HepG2 (cell line): ENCODE data around the gene CCT4. TPM values are rescaled to one million over a fixed set of nuclear protein-coding genes. Genes with fewer than 3 reads are reported as not detected.

Source experiments
- ATAC-seq: fragments of 200-7000 bp; cut with Tn5 transposase; 3 replicates; pipeline ENCODE4 v1.9.1; 2020; ENCODE audit warnings: mild to moderate bottlenecking, moderate library complexity
- BruUV-seq: library from RNA; stranded (reverse); fragments of 400-500 nt; replicated peaks from 2 replicates; lab custom pipeline; 2021; lab: Mats Ljungman, UMichigan
- CTCF ChIA-PET: fragments of 300-600 bp; formaldehyde crosslinking; extraction: SDS; loops from one replicate; lab custom pipeline; 2021; ENCODE audit warnings: low total read pairs, inconsistent platforms, low intra/inter-chr PET ratio; lab: Yijun Ruan, JAX
- POLR2A ChIA-PET: fragments of 350-600 bp; sonication (Branson Sonifier 250); formaldehyde crosslinking; loops from one replicate; lab custom pipeline; 2020; ENCODE audit warnings: antibody characterized with exemption, inconsistent platforms; lab: Yijun Ruan, JAX
- DNase-seq: peaks from one replicate; pipeline ENCODE4 v3.0.0-alpha.2; 2015; ENCODE audit warnings: low spot score
- FAIRE-seq: peaks from 3 replicates; lab custom pipeline; 2011; peaks lifted over from hg19 to GRCh38; lab: Jason Lieb, UNC
- H2AFZ ChIP-seq: one replicate; pipeline ENCODE4 v1.6.1; 2011; ENCODE audit warnings: low read length, inconsistent platforms
- H3K27ac ChIP-seq: fragments of 300-600 bp; 3 replicates; pipeline ENCODE4 v1.8.0; 2011; ENCODE audit warnings: mixed run types, mild to moderate bottlenecking, mixed read lengths, low read length, inconsistent platforms; ENCODE audit not compliant: insufficient read depth; ENCODE audit errors: extremely low read length
- H3K27me3 ChIP-seq, 2 experiments: fragments of 200-600 bp in 1 of 2; 2 replicates in 1 of 2; 3 replicates in 1 of 2; pipeline versions ENCODE4 v1.6.0 to v1.8.0; 2011; ENCODE audit warnings: low read length in 2 of 2, mild to moderate bottlenecking in 2 of 2, moderate library complexity in 2 of 2, inconsistent platforms in 1 of 2; ENCODE audit not compliant: insufficient read depth in 2 of 2, control insufficient read depth in 1 of 2
- H3K36me3 ChIP-seq, 2 experiments: fragments of 200-600 bp in 1 of 2; replicated peaks in 1 of 2; 2 replicates in 1 of 2; 3 replicates in 1 of 2; pipeline versions ENCODE4 v1.5.1 to v1.8.0; 2011; ENCODE audit warnings: low read length in 2 of 2, inconsistent platforms in 1 of 2; ENCODE audit not compliant: insufficient read depth in 2 of 2, control insufficient read depth in 1 of 2
- H3K4me1 ChIP-seq: 2 replicates; pipeline ENCODE4 v1.5.1; 2012; ENCODE audit warnings: low read length, inconsistent platforms; ENCODE audit not compliant: insufficient read depth
- H3K4me2 ChIP-seq: 2 replicates; pipeline ENCODE4 v1.6.0; 2011; ENCODE audit warnings: low read depth, low read length, inconsistent platforms
- H3K4me3 ChIP-seq, 3 experiments: fragments of 200-600 bp in 1 of 3; sonication (generic), shearing (Covaris generic) in 1 of 3; replicated peaks in 1 of 3; 2 replicates each; pipeline ENCODE4 v1.5.1; 2011 to 2016; ENCODE audit warnings: low read length in 3 of 3, inconsistent platforms in 2 of 3, low read depth in 2 of 3, mild to moderate bottlenecking in 2 of 3, control low read depth in 1 of 3, mixed read lengths in 1 of 3; ENCODE audit not compliant: insufficient read depth in 1 of 3
- H3K79me2 ChIP-seq: one replicate; pipeline ENCODE4 v1.6.1; 2011; ENCODE audit warnings: low read length, inconsistent platforms; ENCODE audit not compliant: insufficient read depth
- H3K9ac ChIP-seq: 2 replicates; pipeline ENCODE4 v1.6.0; 2011; ENCODE audit warnings: mild to moderate bottlenecking, low read depth, low read length, inconsistent platforms; ENCODE audit not compliant: insufficient read depth
- H3K9me3 ChIP-seq: 2 replicates; pipeline ENCODE4 v1.5.1; 2012; ENCODE audit warnings: mild to moderate bottlenecking, low read length
- H4K20me1 ChIP-seq: 2 replicates; pipeline ENCODE4 v1.6.0; 2011; ENCODE audit warnings: inconsistent platforms, mild to moderate bottlenecking, low read length, moderate library complexity; ENCODE audit not compliant: insufficient read depth
- HNRNPK ChIP-seq: fragments of 200-400 bp; formaldehyde crosslinking; IDR thresholded peaks from 2 replicates; pipeline ENCODE4 v1.6.1; 2018; ENCODE audit warnings: low read length, low read depth, moderate library complexity, mild to moderate bottlenecking; ENCODE audit not compliant: poor library complexity, severe bottlenecking
- MIER2 ChIP-seq: IDR thresholded peaks from 2 replicates; pipeline ENCODE4 v1.6.1; 2016; ENCODE audit warnings: missing biosample characterization, missing genetic modification reagents
- SMAD3 ChIP-seq: sonication (generic); formaldehyde crosslinking; IDR thresholded peaks from 2 replicates; pipeline ENCODE4 v1.4.0; 2020; ENCODE audit warnings: missing genetic modification reagents
- ZNF326 ChIP-seq: sonication (generic); formaldehyde crosslinking; IDR thresholded peaks from 2 replicates; pipeline ENCODE4 v1.4.0; 2020; ENCODE audit warnings: missing genetic modification reagents, borderline replicate concordance
- ZNF329 ChIP-seq: sonication (generic); formaldehyde crosslinking; IDR thresholded peaks from 2 replicates; pipeline ENCODE4 v1.9.0; 2021; ENCODE audit warnings: low read depth, mild to moderate bottlenecking, missing genetic modification reagents
- ZNF350 ChIP-seq: sonication (generic); formaldehyde crosslinking; IDR thresholded peaks from 2 replicates; pipeline ENCODE4 v1.4.0; 2020; ENCODE audit warnings: mild to moderate bottlenecking, low read depth, missing genetic modification reagents, borderline replicate concordance
- ZNF619 ChIP-seq: sonication (generic); formaldehyde crosslinking; IDR thresholded peaks from 2 replicates; pipeline ENCODE4 v1.4.0; 2020; ENCODE audit warnings: mild to moderate bottlenecking, missing genetic modification reagents
- ZSCAN31 ChIP-seq: sonication (generic); formaldehyde crosslinking; IDR thresholded peaks from 2 replicates; pipeline ENCODE4 v1.5.0; 2020; ENCODE audit warnings: low read depth, mild to moderate bottlenecking, missing genetic modification reagents
- whole genome bisulfite sequencing: methylation state at CpG from one replicate; pipeline ENCODE4 v1.1.6; 2017; ENCODE audit warnings: low lambda C conversion rate; 5-methylcytosine and 5-hydroxymethylcytosine counted together
- in situ Hi-C: cut with HindIII; loops from 2 replicates; pipeline ENCODE4 v1.10.0; 2017; ENCODE audit warnings: low pct_unique_long_range_greater_than_20kb; ENCODE audit not compliant: extremely low pct_ligation_motif_present
- intact Hi-C: fragments of 100-400 bp; cut with micrococcal nuclease; formaldehyde crosslinking; loops from one replicate; pipeline ENCODE4 v1.10.0; 2022; ENCODE audit not compliant: unreplicated experiment
- polyA plus RNA-seq, 8 experiments: library from polyadenylated mRNA; depleted of rRNA in 3 of 8; stranded (reverse) in 7 of 8; unstranded in 1 of 8; fragments of >200 nt; fragmentation: Illumina TruSeq in 4 of 8; extraction: Trizol in 4 of 8; gene quantifications; 2 replicates each; pipeline versions ENCODE4 v1.2.1 to v1.2.3, GENCODE V29; 2011 to 2016; ENCODE audit warnings: low read depth in 4 of 8, missing spikeins in 1 of 8, mixed read lengths in 1 of 8; ENCODE audit not compliant: insufficient read depth in 1 of 8
- total RNA-seq, 5 experiments: library from RNA; depleted of rRNA; stranded (reverse); fragments of >200 nt; fragmentation: Illumina TruSeq; extraction: Trizol; gene quantifications; 2 replicates each; pipeline ENCODE4 v1.2.3, GENCODE V29; 2016; ENCODE audit warnings: low read depth in 1 of 5
- TF ChIP-seq, protein P1 (sequence below), 2 experiments: fragments of 450-650 bp in 1 of 2; sonication (generic) in 1 of 2; formaldehyde crosslinking in 1 of 2; IDR thresholded peaks; 2 replicates each; pipeline versions ENCODE4 v1.6.1 to v1.8.0; 2016 to 2022; ENCODE audit warnings: antibody characterized with exemption in 1 of 2, mild to moderate bottlenecking in 1 of 2, missing genetic modification reagents in 1 of 2
- TF ChIP-seq, protein P2 (sequence below): IDR thresholded peaks from 2 replicates; pipeline ENCODE4 v1.6.1; 2016; ENCODE audit warnings: low read depth, control low read depth

Gene CCT4
- total and polyA plus RNA-seq, 2 of the 13 experiments (the other 11 are each of a cell fraction or from before 2014, with no cell fraction given) = 138 to 340 TPM

DNA sequence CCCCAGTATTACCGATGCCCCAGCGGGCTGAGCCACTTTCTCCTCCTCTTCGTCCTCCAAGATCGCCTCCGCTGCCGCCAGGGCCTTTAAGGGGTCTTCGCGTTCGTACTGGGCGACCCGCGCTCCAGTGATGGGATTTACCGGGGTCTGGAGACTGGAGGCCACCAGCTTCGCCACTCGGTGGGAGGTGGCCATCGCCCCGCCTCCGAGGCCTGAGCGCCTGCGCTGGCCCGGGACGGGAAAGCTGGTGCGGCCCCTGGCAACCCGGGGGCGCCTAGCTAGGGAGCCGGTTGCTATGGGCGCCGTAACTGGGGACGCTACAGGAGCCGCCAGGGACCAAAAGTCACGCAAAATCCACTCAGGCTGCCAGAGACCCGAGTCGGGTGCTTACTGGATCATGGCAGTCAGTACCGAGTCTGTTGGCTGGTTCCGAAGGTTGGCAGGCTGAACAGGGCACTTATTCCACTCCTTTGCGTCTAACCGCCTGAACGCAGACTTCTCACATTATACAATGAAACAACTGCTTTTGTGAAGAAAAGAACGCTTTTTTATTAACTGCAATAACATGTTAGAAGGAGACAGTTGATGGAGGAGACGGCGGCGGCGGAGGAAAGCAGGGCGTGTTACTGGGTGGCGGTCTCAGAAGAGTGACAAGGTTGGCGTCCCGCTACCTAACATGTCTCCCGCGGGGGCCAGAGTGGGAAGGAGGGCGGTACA, 34.5 kb downstream of the CCT4 start, which contains the start of gene FAM161A:
Gene FAM161A, minus strand, starts transcription at position 214 of the 717 bp plus-strand sequence. Its CDS starts 19 bp downstream, at position 195.
- peaks cover 19% of the 10 kb centered on the region for H3K4me1 ChIP-seq
- H3K27ac ChIP-seq = peak within 1 kb of the TSS; percentile 87
- no peaks in the 10 kb centered on the region; a peak in 1 of 5 replicates for H3K27me3 ChIP-seq
- peak; percentile 87 for ATAC-seq
- H3K36me3 ChIP-seq = no peaks in the 10 kb centered on the region
- BruUV-seq = no TSS peak
- H3K79me2 ChIP-seq = no peaks in the 10 kb centered on the region
- no peaks in the 10 kb centered on the region for H3K9me3 ChIP-seq
- under 1% methylated on average over 32 of the region's 50 CpGs for WGBS
- peak within 1 kb of the TSS; percentile 61 to 93 (median 82) for H3K4me3 ChIP-seq
- no peaks in the 10 kb centered on the region for H4K20me1 ChIP-seq
- FAIRE-seq = no peak
- H3K9ac ChIP-seq = peak within 1 kb of the TSS; percentile 68
- CTCF ChIA-PET = interaction anchor here (1.1 kb wide), 1 partner anchor 19 kb away, joined by 3 read pairs; no protein-coding TSS in a partner anchor
- POLR2A ChIA-PET = interaction anchor here (1.0 to 2.6 kb wide), 11 partner anchors 9 to 378 kb away, joined by 3 to 17 read pairs (median 6); partner anchors contain the start of genes COMMD1 and XPO1
- peak within 1 kb of the TSS; percentile 98 for H2AFZ ChIP-seq
- intact Hi-C loops = loop anchor here (2.0 kb wide), 1 partner anchor 35 kb away; the partner anchor contains the start of gene CCT4
- DNase-seq = peak; percentile 84
- peak within 1 kb of the TSS; percentile 99 for H3K4me2 ChIP-seq
- in situ Hi-C loops = no loop called here
- TF ChIP-seq, protein P1, sequence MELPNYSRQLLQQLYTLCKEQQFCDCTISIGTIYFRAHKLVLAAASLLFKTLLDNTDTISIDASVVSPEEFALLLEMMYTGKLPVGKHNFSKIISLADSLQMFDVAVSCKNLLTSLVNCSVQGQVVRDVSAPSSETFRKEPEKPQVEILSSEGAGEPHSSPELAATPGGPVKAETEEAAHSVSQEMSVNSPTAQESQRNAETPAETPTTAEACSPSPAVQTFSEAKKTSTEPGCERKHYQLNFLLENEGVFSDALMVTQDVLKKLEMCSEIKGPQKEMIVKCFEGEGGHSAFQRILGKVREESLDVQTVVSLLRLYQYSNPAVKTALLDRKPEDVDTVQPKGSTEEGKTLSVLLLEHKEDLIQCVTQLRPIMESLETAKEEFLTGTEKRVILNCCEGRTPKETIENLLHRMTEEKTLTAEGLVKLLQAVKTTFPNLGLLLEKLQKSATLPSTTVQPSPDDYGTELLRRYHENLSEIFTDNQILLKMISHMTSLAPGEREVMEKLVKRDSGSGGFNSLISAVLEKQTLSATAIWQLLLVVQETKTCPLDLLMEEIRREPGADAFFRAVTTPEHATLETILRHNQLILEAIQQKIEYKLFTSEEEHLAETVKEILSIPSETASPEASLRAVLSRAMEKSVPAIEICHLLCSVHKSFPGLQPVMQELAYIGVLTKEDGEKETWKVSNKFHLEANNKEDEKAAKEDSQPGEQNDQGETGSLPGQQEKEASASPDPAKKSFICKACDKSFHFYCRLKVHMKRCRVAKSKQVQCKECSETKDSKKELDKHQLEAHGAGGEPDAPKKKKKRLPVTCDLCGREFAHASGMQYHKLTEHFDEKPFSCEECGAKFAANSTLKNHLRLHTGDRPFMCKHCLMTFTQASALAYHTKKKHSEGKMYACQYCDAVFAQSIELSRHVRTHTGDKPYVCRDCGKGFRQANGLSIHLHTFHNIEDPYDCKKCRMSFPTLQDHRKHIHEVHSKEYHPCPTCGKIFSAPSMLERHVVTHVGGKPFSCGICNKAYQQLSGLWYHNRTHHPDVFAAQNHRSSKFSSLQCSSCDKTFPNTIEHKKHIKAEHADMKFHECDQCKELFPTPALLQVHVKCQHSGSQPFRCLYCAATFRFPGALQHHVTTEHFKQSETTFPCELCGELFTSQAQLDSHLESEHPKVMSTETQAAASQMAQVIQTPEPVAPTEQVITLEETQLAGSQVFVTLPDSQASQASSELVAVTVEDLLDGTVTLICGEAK (IDR thresholded peaks at IDR 0.05) = no peak
- TF ChIP-seq, protein P1 (CRISPR knock-in tag; IDR thresholded peaks at IDR 0.05) = peak; percentile 77; the same call in 1 of the 2 replicates
- TF ChIP-seq MIER2 (CRISPR knock-in tag) = no peak
- TF ChIP-seq, protein P2, sequence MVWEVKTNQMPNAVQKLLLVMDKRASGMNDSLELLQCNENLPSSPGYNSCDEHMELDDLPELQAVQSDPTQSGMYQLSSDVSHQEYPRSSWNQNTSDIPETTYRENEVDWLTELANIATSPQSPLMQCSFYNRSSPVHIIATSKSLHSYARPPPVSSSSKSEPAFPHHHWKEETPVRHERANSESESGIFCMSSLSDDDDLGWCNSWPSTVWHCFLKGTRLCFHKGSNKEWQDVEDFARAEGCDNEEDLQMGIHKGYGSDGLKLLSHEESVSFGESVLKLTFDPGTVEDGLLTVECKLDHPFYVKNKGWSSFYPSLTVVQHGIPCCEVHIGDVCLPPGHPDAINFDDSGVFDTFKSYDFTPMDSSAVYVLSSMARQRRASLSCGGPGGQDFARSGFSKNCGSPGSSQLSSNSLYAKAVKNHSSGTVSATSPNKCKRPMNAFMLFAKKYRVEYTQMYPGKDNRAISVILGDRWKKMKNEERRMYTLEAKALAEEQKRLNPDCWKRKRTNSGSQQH (CRISPR knock-in tag) = peak; percentile 71; the same call in 1 of the 2 replicates
- no peak for TF ChIP-seq ZNF326
- TF ChIP-seq ZSCAN31 (CRISPR knock-in tag) = peak; percentile 15; the same call in 1 of the 2 replicates
- TF ChIP-seq HNRNPK = no peak
- TF ChIP-seq ZNF350 (CRISPR knock-in tag) = no peak; the same call in none of the 2 replicates
- peak; percentile 68 for TF ChIP-seq SMAD3
- peak; percentile 80 for TF ChIP-seq ZNF619
- peak; percentile 77; the same call in 1 of the 2 replicates for TF ChIP-seq ZNF329 (CRISPR knock-in tag)
